ENCODE measurements around the gene FASN. TPM values are rescaled to one million over a fixed set of nuclear protein-coding genes. Genes with fewer than 3 reads are reported as not detected.

FASN gene
- total RNA-seq, 1 experiment from 2014 or later: 956 TPM

- Histone ChIP-seq H3K36me3 (ENCODE audit: control insufficient read depth, insufficient read depth, low read length) (peaks cover 1% of the 10 kb centered on the region; the same call in 1 of the 2 replicates), H3K4me3 (ENCODE audit: low read depth in 2 of 2, low read length in 2 of 2) (no peak overlapping the region), H3K9me3 (ENCODE audit: control insufficient read depth, insufficient read depth, low read depth, low read length) (no peaks in the 10 kb centered on the region), H3K27me3 (ENCODE audit: control insufficient read depth, insufficient read depth, low read length) (no peaks in the 10 kb centered on the region), H3K27ac (ENCODE audit: low read length) (peak overlapping the region; percentile 97), H3K4me1 (ENCODE audit: control insufficient read depth, insufficient read depth, low read length) (peaks cover 78% of the 10 kb centered on the region)
- TF ChIP-seq TCF7L2 (IDR thresholded peaks at IDR 0.05; ENCODE audit: low read depth, low read length) (no peak), CTCF (IDR thresholded peaks at IDR 0.05) (no peak), SIN3A (IDR thresholded peaks at IDR 0.05; ENCODE audit: borderline replicate concordance, insufficient read depth, low read depth, low read length) (no peak), POLR2AphosphoS5 (IDR thresholded peaks at IDR 0.05; ENCODE audit: low read depth, low read length) (peak; percentile 41; the same call in 1 of the 2 replicates), REST (IDR thresholded peaks at IDR 0.05; ENCODE audit: insufficient read depth in 1 of 2, low read depth in 2 of 2, low read length in 1 of 2) (0 out of 4 replicates have a peak, but pooled peaks of 1 of the 2 experiments have one; percentile 14)
- ATAC-seq (no peak), DNase-seq (ENCODE audit: low read depth, low spot score) (no peak)
- ChIA-PET POLR2A (interaction anchor here (0.6 to 0.7 kb wide), 3 partner anchors 10 to 64 kb away, joined by 3 to 5 read pairs (median 3); no protein-coding TSS in a partner anchor), CTCF (interaction anchor here (0.6 to 1.3 kb wide), 3 partner anchors 72 to 86 kb away, joined by 4 to 5 read pairs (median 5); no protein-coding TSS in a partner anchor)
- BruUV-seq (replicated peaks): no TSS peak
- intact Hi-C loops (cut with micrococcal nuclease; ENCODE audit: unreplicated experiment) (loop anchor here (10.0 kb wide), 1 partner anchor 133 kb away; no protein-coding TSS in a partner anchor), in situ Hi-C loops (cut with HindIII; ENCODE audit: low pct_unique_long_range_greater_than_20kb, low sequenced_read_pairs) (no loop called here)
Observed at GRCh38 chr17:82101767-82102679, 4.0 kb upstream of the FASN start.

- ChIA-PET POLR2A (interaction anchor here (0.6 kb wide), 1 partner anchor 39 kb away, joined by 3 read pairs; no protein-coding TSS in a partner anchor), CTCF (no interaction called here)
- DNase-seq (ENCODE audit: low read depth, low spot score) (no peak), ATAC-seq (no peak)
- TF ChIP-seq REST (IDR thresholded peaks at IDR 0.05; ENCODE audit: insufficient read depth in 1 of 2, low read depth in 2 of 2, low read length in 1 of 2): no peak
- no peak for TF ChIP-seq POLR2AphosphoS5 (IDR thresholded peaks at IDR 0.05; ENCODE audit: low read depth, low read length)
- TF ChIP-seq CTCF (IDR thresholded peaks at IDR 0.05): no peak
- TF ChIP-seq TCF7L2 (IDR thresholded peaks at IDR 0.05; ENCODE audit: low read depth, low read length): no peak
- no peak for TF ChIP-seq SIN3A (IDR thresholded peaks at IDR 0.05; ENCODE audit: borderline replicate concordance, insufficient read depth, low read depth, low read length)
- intact Hi-C loops (cut with micrococcal nuclease; ENCODE audit: unreplicated experiment): loop anchor here (10.0 kb wide), 1 partner anchor 133 kb away; no protein-coding TSS in a partner anchor
- Histone ChIP-seq H3K36me3 (ENCODE audit: control insufficient read depth, insufficient read depth, low read length) (peaks cover 4% of the 10 kb centered on the region; the same call in 1 of the 2 replicates), H3K27ac (ENCODE audit: low read length) (peak overlapping the region; percentile 97), H3K9me3 (ENCODE audit: control insufficient read depth, insufficient read depth, low read depth, low read length) (no peaks in the 10 kb centered on the region), H3K4me1 (ENCODE audit: control insufficient read depth, insufficient read depth, low read length) (peaks cover 75% of the 10 kb centered on the region), H3K4me3 (ENCODE audit: low read depth in 2 of 2, low read length in 2 of 2) (no peak overlapping the region), H3K27me3 (ENCODE audit: control insufficient read depth, insufficient read depth, low read length) (no peaks in the 10 kb centered on the region)
- no TSS peak for BruUV-seq (replicated peaks)
- in situ Hi-C loops (cut with HindIII; ENCODE audit: low pct_unique_long_range_greater_than_20kb, low sequenced_read_pairs): no loop called here
Observed at GRCh38 chr17:82101301-82101715, 3.3 kb upstream of the FASN start.

All from Panc1 (cell line).